ENCODE measurements around the gene ZNF23. TPM values are rescaled to one million over a fixed set of nuclear protein-coding genes. Genes with fewer than 3 reads are reported as not detected.
A peak's percentile ranks its signal among the peaks of the same experiment; 100 is the strongest.

Gene ZNF23
- total and polyA plus RNA-seq, 3 donors from 2014 or later: 10.9 to 16.3 (median 14.5) TPM

DNA sequence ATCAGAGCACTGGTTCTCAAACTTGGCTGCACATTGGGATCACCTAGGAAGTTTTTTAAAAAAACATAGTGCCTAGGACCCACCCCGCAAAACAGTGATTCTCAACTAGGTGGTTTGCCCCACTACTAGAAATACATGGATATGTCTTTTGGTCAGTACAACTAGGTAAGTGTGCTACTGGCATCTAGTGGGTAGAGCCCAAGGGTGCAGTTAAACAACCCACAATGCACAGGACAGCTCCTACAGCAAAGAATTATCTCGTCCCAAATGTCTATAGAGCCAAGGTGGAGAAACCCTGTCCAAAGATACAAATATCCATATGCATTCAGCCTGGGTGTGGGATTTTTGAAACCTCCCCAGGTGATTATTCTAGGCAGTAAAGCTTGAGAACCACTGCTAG, 38.9 kb upstream of the ZNF23 start:
- WGBS, 2 donors: 71 to 83% methylated on average over 2 of the region's 2 CpGs

DNA sequence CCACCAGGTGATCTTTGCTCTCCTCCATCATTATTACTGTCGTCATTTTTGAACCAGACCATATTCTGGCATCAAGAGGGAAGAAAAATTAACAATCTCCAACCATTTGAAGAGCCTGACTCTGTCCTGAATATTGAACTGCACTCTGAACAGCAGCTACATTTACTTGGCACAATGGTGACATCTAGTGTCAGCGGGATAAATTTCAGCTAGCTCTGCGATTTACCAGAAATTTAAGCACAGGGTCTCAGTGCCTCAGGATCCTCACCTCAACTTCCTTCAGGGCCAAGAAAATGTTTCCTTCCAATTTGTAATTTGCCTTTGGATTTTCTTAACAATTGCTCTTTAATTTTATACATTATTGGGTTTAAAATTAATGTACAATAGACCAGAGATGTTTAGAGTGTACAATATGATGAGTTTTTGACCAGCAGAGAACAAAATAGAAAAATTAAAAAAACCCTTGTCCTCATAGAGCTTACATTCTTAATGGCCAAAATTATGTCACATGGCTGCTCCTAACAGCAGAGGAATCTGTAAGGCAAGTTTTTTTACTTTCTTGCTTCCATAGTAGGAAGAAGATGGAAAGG, 37.8 kb upstream of the ZNF23 start:
- Histone ChIP-seq H3K36me3 (ENCODE audit: low read depth, missing control alignments) (no peaks in the 10 kb centered on the region), H3K27me3 (no peaks in the 10 kb centered on the region), H3K4me3 (no peak overlapping the region), H3K27ac (no peak overlapping the region), H3K9me3 (no peaks in the 10 kb centered on the region), H3K4me1 (no peaks in the 10 kb centered on the region)
- peak; percentile 51 for DNase-seq
- WGBS, 2 donors: 18 to 42% methylated on average over 3 of the region's 3 CpGs
- TF ChIP-seq POLR2A (IDR thresholded peaks at IDR 0.05): no peak
- TF ChIP-seq, protein P1, sequence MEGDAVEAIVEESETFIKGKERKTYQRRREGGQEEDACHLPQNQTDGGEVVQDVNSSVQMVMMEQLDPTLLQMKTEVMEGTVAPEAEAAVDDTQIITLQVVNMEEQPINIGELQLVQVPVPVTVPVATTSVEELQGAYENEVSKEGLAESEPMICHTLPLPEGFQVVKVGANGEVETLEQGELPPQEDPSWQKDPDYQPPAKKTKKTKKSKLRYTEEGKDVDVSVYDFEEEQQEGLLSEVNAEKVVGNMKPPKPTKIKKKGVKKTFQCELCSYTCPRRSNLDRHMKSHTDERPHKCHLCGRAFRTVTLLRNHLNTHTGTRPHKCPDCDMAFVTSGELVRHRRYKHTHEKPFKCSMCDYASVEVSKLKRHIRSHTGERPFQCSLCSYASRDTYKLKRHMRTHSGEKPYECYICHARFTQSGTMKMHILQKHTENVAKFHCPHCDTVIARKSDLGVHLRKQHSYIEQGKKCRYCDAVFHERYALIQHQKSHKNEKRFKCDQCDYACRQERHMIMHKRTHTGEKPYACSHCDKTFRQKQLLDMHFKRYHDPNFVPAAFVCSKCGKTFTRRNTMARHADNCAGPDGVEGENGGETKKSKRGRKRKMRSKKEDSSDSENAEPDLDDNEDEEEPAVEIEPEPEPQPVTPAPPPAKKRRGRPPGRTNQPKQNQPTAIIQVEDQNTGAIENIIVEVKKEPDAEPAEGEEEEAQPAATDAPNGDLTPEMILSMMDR (IDR thresholded peaks at IDR 0.05): peak; percentile 16 to 66 (median 63)
- intact Hi-C loops (cut with DNase I; ENCODE audit: low total_unique reads): loop anchor here (10.0 kb wide), 1 partner anchor 85 kb away; no protein-coding TSS in a partner anchor

More for the DNA sequence above, 38.9 kb upstream of the ZNF23 start:
- intact Hi-C loops (cut with DNase I; ENCODE audit: low total_unique reads): loop anchor here (10.0 kb wide), 1 partner anchor 86 kb away; no protein-coding TSS in a partner anchor
- Histone ChIP-seq H3K9me3 (no peaks in the 10 kb centered on the region), H3K4me1 (no peaks in the 10 kb centered on the region), H3K27me3 (no peaks in the 10 kb centered on the region), H3K4me3 (no peak overlapping the region), H3K27ac (no peak overlapping the region), H3K36me3 (ENCODE audit: low read depth, missing control alignments) (no peaks in the 10 kb centered on the region)
- TF ChIP-seq, protein P1 (IDR thresholded peaks at IDR 0.05): no peak
- no peak for TF ChIP-seq POLR2A (IDR thresholded peaks at IDR 0.05)
- DNase-seq: no peak

GRCh38 chr16:71498031-71498430, 36.0 kb upstream of the ZNF23 start:
- DNase-seq: no peak
- WGBS, 2 donors: 92 to 96% methylated on average over 3 of the region's 3 CpGs
- Histone ChIP-seq H3K4me1 (no peaks in the 10 kb centered on the region), H3K27me3 (no peaks in the 10 kb centered on the region), H3K36me3 (ENCODE audit: low read depth, missing control alignments) (no peaks in the 10 kb centered on the region), H3K9me3 (no peaks in the 10 kb centered on the region), H3K4me3 (no peak overlapping the region), H3K27ac (no peak overlapping the region)
- no peak for TF ChIP-seq POLR2A (IDR thresholded peaks at IDR 0.05)
- TF ChIP-seq, protein P1 (IDR thresholded peaks at IDR 0.05): no peak
- intact Hi-C loops (cut with DNase I; ENCODE audit: low total_unique reads): no loop called here

GRCh38 chr16:71493213-71493612, 31.2 kb upstream of the ZNF23 start:
- intact Hi-C loops (cut with DNase I; ENCODE audit: low total_unique reads): no loop called here
- no peak for DNase-seq
- Histone ChIP-seq H3K27ac (no peak overlapping the region), H3K9me3 (no peaks in the 10 kb centered on the region), H3K36me3 (ENCODE audit: low read depth, missing control alignments) (no peaks in the 10 kb centered on the region), H3K27me3 (no peaks in the 10 kb centered on the region), H3K4me3 (no peak overlapping the region), H3K4me1 (no peaks in the 10 kb centered on the region)
- WGBS, 2 donors: 59 to 61% methylated on average over 3 of the region's 3 CpGs
- TF ChIP-seq, protein P1 (IDR thresholded peaks at IDR 0.05): no peak
- no peak for TF ChIP-seq POLR2A (IDR thresholded peaks at IDR 0.05)

DNA sequence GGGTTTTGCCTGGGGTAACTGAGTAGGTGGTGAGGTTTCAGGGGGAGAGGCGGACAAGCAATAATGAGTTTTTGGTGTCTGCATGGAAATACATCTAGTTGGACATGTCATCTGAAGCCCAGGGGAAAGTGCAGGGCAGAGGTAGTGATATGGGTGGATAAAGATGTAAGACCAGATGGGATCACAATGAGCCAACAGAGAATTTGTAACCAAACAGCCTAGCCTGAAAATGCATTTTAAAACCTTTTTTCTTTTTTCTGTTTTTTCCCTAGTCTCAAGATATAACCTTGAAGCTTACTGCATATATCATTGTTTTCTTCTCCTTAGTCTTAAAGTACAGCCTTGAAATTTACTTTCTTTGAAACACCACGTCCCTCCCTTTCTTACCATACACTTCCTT, 30.7 kb upstream of the ZNF23 start:
- no peaks in the 10 kb centered on the region for H3K36me3 ChIP-seq (ENCODE audit: low read depth, missing control alignments)
- H3K9me3 ChIP-seq: no peaks in the 10 kb centered on the region
- 68 to 71% methylated on average over 2 of the region's 2 CpGs for WGBS, 2 donors
- no peak for DNase-seq
- H3K4me1 ChIP-seq: no peaks in the 10 kb centered on the region
- no peaks in the 10 kb centered on the region for H3K27me3 ChIP-seq
- no peak overlapping the region for H3K27ac ChIP-seq
- no peak for TF ChIP-seq POLR2A (IDR thresholded peaks at IDR 0.05)
- TF ChIP-seq, protein P1 (IDR thresholded peaks at IDR 0.05): no peak
- no peak overlapping the region for H3K4me3 ChIP-seq
- intact Hi-C loops (cut with DNase I; ENCODE audit: low total_unique reads): no loop called here

Data from testis (tissue), 3 donors.